ENCODE results near the gene PDZD2. TPM values are rescaled to one million over a fixed set of nuclear protein-coding genes. Genes with fewer than 3 reads are reported as not detected.
"Not testable (repeated sequence)": the region's sequence is repeated elsewhere in the genome, so short reads cannot be mapped to it uniquely, and the experiment has no call there.

Gene PDZD2
- total RNA-seq, 1 experiment from 2014 or later, result not detected

GRCh38 chr5:32038523-32038922 lies 399.6 kb downstream of the PDZD2 start:
- ChIA-PET CTCF (no interaction called here), POLR2A (ENCODE audit: unreplicated experiment) (no interaction called here)
- Histone ChIP-seq H3K4me2 (no peak overlapping the region), H4K20me1 (ENCODE audit: insufficient read depth) (no peaks in the 10 kb centered on the region), H3K79me2 (ENCODE audit: low read depth) (no peaks in the 10 kb centered on the region), H3F3A (ENCODE audit: insufficient read depth, low read depth) (no peaks in the 10 kb centered on the region), H3K9me3 (ENCODE audit: insufficient read depth, low read depth) (no peaks in the 10 kb centered on the region; the same call in 1 of the 2 replicates), H3K36me3 (ENCODE audit: low read depth) (no peaks in the 10 kb centered on the region), H3K27me3 (ENCODE audit: insufficient read depth, low read depth) (peaks cover 43% of the 10 kb centered on the region), H3K27ac (no peak overlapping the region), H3K4me1 (replicated peaks; ENCODE audit: insufficient read depth) (no peaks in the 10 kb centered on the region), H3K9me2 (ENCODE audit: insufficient read depth) (no peaks in the 10 kb centered on the region), H2AFZ (no peak overlapping the region), H3K4me3 (no peak overlapping the region)
- intact Hi-C loops (cut with micrococcal nuclease; ENCODE audit: unreplicated experiment), result no loop called here
- BruUV-seq (replicated peaks), result no TSS peak
- DNase-seq, result no peak
- TF ChIP-seq EZH2 (IDR thresholded peaks at IDR 0.05; ENCODE audit: low read depth), result no peak
- no peak for TF ChIP-seq CTCF (conservative IDR thresholded peaks at IDR 0.05)

GRCh38 chr5:32039133-32039532 lies 400.2 kb downstream of the PDZD2 start:
- POLR2A ChIA-PET (ENCODE audit: unreplicated experiment); CTCF ChIA-PET; H3K4me2 ChIP-seq: not testable (repeated sequence)

GRCh38 chr5:32039601-32040000 lies 400.7 kb downstream of the PDZD2 start:
- H3K4me1 ChIP-seq (replicated peaks; ENCODE audit: insufficient read depth); H3K9me3 ChIP-seq (ENCODE audit: insufficient read depth, low read depth); intact Hi-C loops (cut with micrococcal nuclease; ENCODE audit: unreplicated experiment); H3K9me2 ChIP-seq (ENCODE audit: insufficient read depth); H3F3A ChIP-seq (ENCODE audit: insufficient read depth, low read depth); DNase-seq; H4K20me1 ChIP-seq (ENCODE audit: insufficient read depth); H3K4me3 ChIP-seq; H3K4me2 ChIP-seq; H3K36me3 ChIP-seq (ENCODE audit: low read depth); CTCF ChIA-PET; H3K27ac ChIP-seq; H2AFZ ChIP-seq; POLR2A ChIA-PET (ENCODE audit: unreplicated experiment); BruUV-seq (replicated peaks); H3K79me2 ChIP-seq (ENCODE audit: low read depth): not testable (repeated sequence)
- H3K27me3 ChIP-seq (ENCODE audit: insufficient read depth, low read depth), result peaks cover 42% of the 10 kb centered on the region

More at GRCh38 chr5:32039133-32039532, 400.2 kb downstream of the PDZD2 start:
- intact Hi-C loops (cut with micrococcal nuclease; ENCODE audit: unreplicated experiment); H3K9me3 ChIP-seq (ENCODE audit: insufficient read depth, low read depth); H3K9me2 ChIP-seq (ENCODE audit: insufficient read depth); H3K27ac ChIP-seq; H3K36me3 ChIP-seq (ENCODE audit: low read depth); DNase-seq; H3K4me1 ChIP-seq (replicated peaks; ENCODE audit: insufficient read depth); H2AFZ ChIP-seq; BruUV-seq (replicated peaks); H3K79me2 ChIP-seq (ENCODE audit: low read depth); H4K20me1 ChIP-seq (ENCODE audit: insufficient read depth); H3F3A ChIP-seq (ENCODE audit: insufficient read depth, low read depth); H3K4me3 ChIP-seq: not testable (repeated sequence)
- peaks cover 42% of the 10 kb centered on the region for H3K27me3 ChIP-seq (ENCODE audit: insufficient read depth, low read depth)

GRCh38 chr5:32040181-32040695 lies 401.3 kb downstream of the PDZD2 start:
- H3K9me2 ChIP-seq (ENCODE audit: insufficient read depth); H3K36me3 ChIP-seq (ENCODE audit: low read depth); CTCF ChIA-PET; H3K27ac ChIP-seq; H3K4me1 ChIP-seq (replicated peaks; ENCODE audit: insufficient read depth); H3K4me2 ChIP-seq; H3K4me3 ChIP-seq; intact Hi-C loops (cut with micrococcal nuclease; ENCODE audit: unreplicated experiment); H3K9me3 ChIP-seq (ENCODE audit: insufficient read depth, low read depth); H3F3A ChIP-seq (ENCODE audit: insufficient read depth, low read depth); H4K20me1 ChIP-seq (ENCODE audit: insufficient read depth); BruUV-seq (replicated peaks); H2AFZ ChIP-seq; H3K79me2 ChIP-seq (ENCODE audit: low read depth); DNase-seq; POLR2A ChIA-PET (ENCODE audit: unreplicated experiment): not testable (repeated sequence)
- peaks cover 44% of the 10 kb centered on the region for H3K27me3 ChIP-seq (ENCODE audit: insufficient read depth, low read depth)

Measured in PC-9 (cell line).